Nephron (organoid): ENCODE measurements around the gene KRT13.

ENCODE experiments used
- H3K27ac Mint-ChIP-seq, 3 experiments: 2 replicates each; pipeline ENCODE4 v1.8.0; 2020; ENCODE audit warnings: mixed read lengths in 3 of 3, mild to moderate bottlenecking in 2 of 3, moderate library complexity in 1 of 3
- H3K27me3 Mint-ChIP-seq: 2 replicates; pipeline ENCODE4 v1.8.0; 2021; ENCODE audit warnings: low read depth, mild to moderate bottlenecking, moderate library complexity, mixed read lengths
- H3K36me3 Mint-ChIP-seq: 2 replicates; pipeline ENCODE4 v1.8.0; 2020; ENCODE audit warnings: low read depth, mixed read lengths
- H3K4me1 Mint-ChIP-seq: 2 replicates; pipeline ENCODE4 v1.8.0; 2020; ENCODE audit warnings: mixed read lengths
- H3K4me3 Mint-ChIP-seq, 3 experiments: 2 replicates each; pipeline ENCODE4 v1.8.0; 2020; ENCODE audit warnings: mild to moderate bottlenecking in 3 of 3, mixed read lengths in 3 of 3, moderate library complexity in 2 of 3
- H3K9me3 Mint-ChIP-seq: 2 replicates; pipeline ENCODE4 v1.8.0; 2020; ENCODE audit warnings: mixed read lengths
- CTCF ChIP-seq, 3 experiments: fragments of 200-600 bp; sonication (generic); IDR thresholded peaks; one replicate each; pipeline ENCODE4 v1.5.0; 2021; ENCODE audit warnings: antibody characterized with exemption in 3 of 3; ENCODE audit not compliant: unreplicated experiment in 3 of 3

The KRT13 gene

GRCh38 chr17:41549596-41550039 is 44.2 kb upstream of the KRT13 start:
- Mint-ChIP-seq H3K9me3 (no peaks in the 10 kb centered on the region), H3K27ac (peak overlapping the region; percentile 89 to 95 (median 93)), H3K36me3 (no peaks in the 10 kb centered on the region), H3K27me3 (peaks cover 22% of the 10 kb centered on the region), H3K4me3 (peak overlapping the region; percentile 13 to 51 (median 50)), H3K4me1 (peaks cover 37% of the 10 kb centered on the region)
- no peak for TF ChIP-seq CTCF (IDR thresholded peaks at IDR 0.05; ENCODE audit: unreplicated experiment in 3 of 3)

- peaks cover 19% of the 10 kb centered on the region for H3K27me3 Mint-ChIP-seq
- H3K9me3 Mint-ChIP-seq: no peaks in the 10 kb centered on the region
- H3K27ac Mint-ChIP-seq: peak overlapping the region; percentile 89 to 95 (median 93)
- peak overlapping the region; percentile 13 to 51 (median 50) for H3K4me3 Mint-ChIP-seq
- TF ChIP-seq CTCF (IDR thresholded peaks at IDR 0.05; ENCODE audit: unreplicated experiment in 3 of 3): peak; percentile 90 to 98 (median 94)
- no peaks in the 10 kb centered on the region for H3K36me3 Mint-ChIP-seq
- H3K4me1 Mint-ChIP-seq: peaks cover 37% of the 10 kb centered on the region
Observed at GRCh38 chr17:41548844-41549595, 43.6 kb upstream of the KRT13 start.

- peaks cover 14% of the 10 kb centered on the region for H3K27me3 Mint-ChIP-seq
- no peak for TF ChIP-seq CTCF (IDR thresholded peaks at IDR 0.05; ENCODE audit: unreplicated experiment in 3 of 3)
- peaks cover 37% of the 10 kb centered on the region for H3K4me1 Mint-ChIP-seq
- no peaks in the 10 kb centered on the region for H3K36me3 Mint-ChIP-seq
- peak overlapping the region; percentile 89 to 95 (median 93) for H3K27ac Mint-ChIP-seq
- H3K4me3 Mint-ChIP-seq: peak overlapping the region in 1 of 3 experiments; percentile 7
- no peaks in the 10 kb centered on the region for H3K9me3 Mint-ChIP-seq
Observed at GRCh38 chr17:41547921-41548843, 42.8 kb upstream of the KRT13 start.

- TF ChIP-seq CTCF (IDR thresholded peaks at IDR 0.05; ENCODE audit: unreplicated experiment in 3 of 3): no peak
- Mint-ChIP-seq H3K27me3 (peaks cover 9% of the 10 kb centered on the region), H3K4me3 (no peak overlapping the region), H3K9me3 (no peaks in the 10 kb centered on the region), H3K36me3 (no peaks in the 10 kb centered on the region), H3K27ac (peak overlapping the region; percentile 76 to 95 (median 89)), H3K4me1 (peaks cover 37% of the 10 kb centered on the region)
Observed at GRCh38 chr17:41547378-41547841, 42.0 kb upstream of the KRT13 start.

- TF ChIP-seq CTCF (IDR thresholded peaks at IDR 0.05; ENCODE audit: unreplicated experiment in 3 of 3): no peak
- H3K9me3 Mint-ChIP-seq: no peaks in the 10 kb centered on the region
- H3K27ac Mint-ChIP-seq: peak overlapping the region; percentile 76 to 95 (median 89)
- no peak overlapping the region for H3K4me3 Mint-ChIP-seq
- peaks cover 6% of the 10 kb centered on the region for H3K27me3 Mint-ChIP-seq
- no peaks in the 10 kb centered on the region for H3K36me3 Mint-ChIP-seq
- peaks cover 37% of the 10 kb centered on the region for H3K4me1 Mint-ChIP-seq
Observed at GRCh38 chr17:41546819-41547218, 41.4 kb upstream of the KRT13 start.
